Hepatocyte (in vitro differentiated cells): Measurements from ENCODE around the gene TANGO6.

Experiments
- EZH2 ChIP-seq: fragments of 200-600 bp; sonication (generic); IDR thresholded peaks from 2 replicates; pipeline ENCODE4 v1.6.1; 2016; ENCODE audit warnings: antibody characterized with exemption, mild to moderate bottlenecking, borderline replicate concordance
- EZH2phosphoT487 ChIP-seq: fragments of 200-600 bp; sonication (generic); IDR thresholded peaks from one replicate; pipeline ENCODE4 v1.6.1; 2018; ENCODE audit warnings: antibody characterized with exemption, mild to moderate bottlenecking, low read depth, moderate library complexity; ENCODE audit not compliant: unreplicated experiment, severe bottlenecking
- TF ChIP-seq, protein P1 (sequence below): fragments of 200-600 bp; sonication (generic); IDR thresholded peaks from 2 replicates; pipeline ENCODE4 v1.5.1; 2016; ENCODE audit warnings: antibody characterized with exemption, mild to moderate bottlenecking; ENCODE audit not compliant: poor library complexity

- TF ChIP-seq, protein P1, sequence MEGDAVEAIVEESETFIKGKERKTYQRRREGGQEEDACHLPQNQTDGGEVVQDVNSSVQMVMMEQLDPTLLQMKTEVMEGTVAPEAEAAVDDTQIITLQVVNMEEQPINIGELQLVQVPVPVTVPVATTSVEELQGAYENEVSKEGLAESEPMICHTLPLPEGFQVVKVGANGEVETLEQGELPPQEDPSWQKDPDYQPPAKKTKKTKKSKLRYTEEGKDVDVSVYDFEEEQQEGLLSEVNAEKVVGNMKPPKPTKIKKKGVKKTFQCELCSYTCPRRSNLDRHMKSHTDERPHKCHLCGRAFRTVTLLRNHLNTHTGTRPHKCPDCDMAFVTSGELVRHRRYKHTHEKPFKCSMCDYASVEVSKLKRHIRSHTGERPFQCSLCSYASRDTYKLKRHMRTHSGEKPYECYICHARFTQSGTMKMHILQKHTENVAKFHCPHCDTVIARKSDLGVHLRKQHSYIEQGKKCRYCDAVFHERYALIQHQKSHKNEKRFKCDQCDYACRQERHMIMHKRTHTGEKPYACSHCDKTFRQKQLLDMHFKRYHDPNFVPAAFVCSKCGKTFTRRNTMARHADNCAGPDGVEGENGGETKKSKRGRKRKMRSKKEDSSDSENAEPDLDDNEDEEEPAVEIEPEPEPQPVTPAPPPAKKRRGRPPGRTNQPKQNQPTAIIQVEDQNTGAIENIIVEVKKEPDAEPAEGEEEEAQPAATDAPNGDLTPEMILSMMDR = no peak
- TF ChIP-seq EZH2phosphoT487 = no peak
- TF ChIP-seq EZH2 = no peak
These were observed 17.9 kb upstream of the TANGO6 start for GRCh38 chr16:68825427-68825826.
